ENCODE measurements around the gene CNGA3.

Gene CNGA3

GRCh38 chr2:98376996-98377395, 30.7 kb downstream of the CNGA3 start:
- no peak for DNase-seq (ENCODE audit: low read depth, low spot score)

- DNase-seq (ENCODE audit: low read depth, low spot score) = no peak
Observed at GRCh38 chr2:98377544-98377943, 31.3 kb downstream of the CNGA3 start.

GRCh38 chr2:98378196-98378595, 31.9 kb downstream of the CNGA3 start:
- DNase-seq (ENCODE audit: low read depth, low spot score) = no peak

- no peak for DNase-seq (ENCODE audit: low read depth, low spot score)
Observed at GRCh38 chr2:98378901-98379300, 32.6 kb downstream of the CNGA3 start.

GRCh38 chr2:98379311-98380202, 33.3 kb downstream of the CNGA3 start:
- DNase-seq (ENCODE audit: low read depth, low spot score) = no peak

DNA sequence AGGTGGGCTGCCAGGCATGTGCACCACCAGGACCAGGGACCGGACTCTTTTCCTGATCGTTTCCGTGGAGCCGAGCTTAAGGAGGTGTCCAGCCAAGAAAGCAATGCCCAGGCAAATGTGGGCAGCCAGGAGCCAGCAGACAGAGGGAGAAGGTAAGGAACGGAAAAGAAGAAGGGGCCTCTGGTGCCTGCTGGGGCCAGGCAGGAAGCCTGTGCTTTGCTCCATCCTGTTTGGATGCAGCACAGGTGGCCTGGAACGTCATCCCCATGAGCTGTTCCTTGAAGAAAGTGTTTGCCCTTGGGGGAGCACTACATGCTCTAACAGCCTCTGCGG, 33.9 kb downstream of the CNGA3 start:
- no peak for DNase-seq (ENCODE audit: low read depth, low spot score)

DNA sequence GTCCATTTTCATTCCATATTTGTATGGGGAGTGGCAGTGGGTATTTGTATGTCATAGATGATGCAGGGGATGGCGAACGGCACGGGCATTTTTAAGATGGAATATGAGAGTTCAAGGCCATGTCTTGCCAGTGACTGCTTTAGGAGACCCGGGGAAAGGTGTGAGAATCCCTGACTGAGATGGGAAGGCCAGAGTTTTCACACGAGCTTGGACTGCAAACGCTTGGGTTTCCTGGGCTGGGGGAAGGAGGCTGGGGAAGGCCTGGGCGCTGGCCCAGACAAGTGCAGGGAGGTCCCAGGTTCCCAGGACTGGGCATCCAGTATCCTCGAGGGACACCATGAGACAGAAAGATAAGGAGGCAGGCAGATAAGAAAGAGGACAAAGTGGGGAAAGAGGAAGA, 35.2 kb downstream of the CNGA3 start:
- DNase-seq (ENCODE audit: low read depth, low spot score) = no peak

DNA sequence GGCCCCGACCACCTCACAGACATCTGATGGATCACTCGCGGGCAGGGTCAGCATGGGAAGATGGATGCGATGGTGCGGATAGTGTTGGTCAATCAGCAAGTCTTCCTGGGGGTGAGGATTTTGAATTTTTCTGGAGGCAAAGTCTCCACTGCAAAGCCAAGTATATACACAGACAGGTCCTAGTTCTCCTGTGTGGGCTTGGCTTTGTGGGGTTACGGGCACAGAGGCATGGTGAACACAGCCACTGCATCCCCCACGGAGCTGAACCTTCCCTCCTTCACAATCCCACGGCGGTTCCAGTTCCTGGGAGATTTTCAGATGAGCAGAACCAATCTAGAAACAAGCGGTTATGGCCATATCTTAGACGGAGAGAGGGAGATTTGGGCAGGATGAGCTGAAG, 35.8 kb downstream of the CNGA3 start:
- no peak for DNase-seq (ENCODE audit: low read depth, low spot score)

GRCh38 chr2:98382739-98383138, 36.5 kb downstream of the CNGA3 start:
- DNase-seq (ENCODE audit: low read depth, low spot score) = no peak

DNA sequence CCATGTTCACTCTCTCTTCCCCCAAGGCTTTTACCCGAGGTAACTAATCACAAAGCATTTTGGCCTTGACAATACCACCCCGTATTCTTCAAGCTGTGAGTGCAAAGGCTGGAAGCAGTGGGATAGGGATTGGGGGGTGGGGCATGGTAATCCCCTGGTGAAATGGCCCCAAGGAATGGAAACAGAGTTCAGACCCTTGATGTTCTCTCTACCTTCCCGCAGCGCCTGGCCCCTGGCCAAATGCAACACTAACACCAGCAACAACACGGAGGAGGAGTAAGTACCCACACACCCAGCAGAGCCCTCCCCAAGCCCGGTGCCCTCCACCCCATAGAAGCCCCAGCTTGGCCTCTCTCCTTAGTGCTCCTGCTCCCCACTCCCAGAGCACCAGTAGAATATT, 36.9 kb downstream of the CNGA3 start:
- DNase-seq (ENCODE audit: low read depth, low spot score) = no peak

GRCh38 chr2:98385050-98385699, 38.9 kb downstream of the CNGA3 start:
- no peak for DNase-seq (ENCODE audit: low read depth, low spot score)

DNA sequence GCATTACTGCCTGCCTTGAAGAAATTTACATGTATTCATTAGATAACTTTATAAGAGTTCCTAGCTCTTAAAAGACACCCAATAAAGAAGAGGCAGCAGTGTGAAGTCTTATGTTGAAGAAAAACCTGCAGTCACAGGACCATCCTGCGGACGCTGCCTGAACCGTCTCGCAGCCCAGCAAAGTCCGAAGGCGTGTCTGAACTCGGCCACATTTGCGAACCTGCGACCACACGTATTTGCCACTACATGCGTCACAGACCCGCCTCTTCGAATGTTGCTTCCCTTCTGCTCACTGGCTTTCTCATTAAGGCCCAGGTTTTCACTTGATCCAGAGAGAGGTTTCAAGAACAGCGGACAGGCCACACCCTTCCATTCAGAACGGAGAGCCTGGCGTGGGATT, 41.2 kb downstream of the CNGA3 start:
- DNase-seq (ENCODE audit: low read depth, low spot score) = no peak

- DNase-seq (ENCODE audit: low read depth, low spot score) = no peak
Observed at GRCh38 chr2:98388081-98388480, 41.8 kb downstream of the CNGA3 start.

DNA sequence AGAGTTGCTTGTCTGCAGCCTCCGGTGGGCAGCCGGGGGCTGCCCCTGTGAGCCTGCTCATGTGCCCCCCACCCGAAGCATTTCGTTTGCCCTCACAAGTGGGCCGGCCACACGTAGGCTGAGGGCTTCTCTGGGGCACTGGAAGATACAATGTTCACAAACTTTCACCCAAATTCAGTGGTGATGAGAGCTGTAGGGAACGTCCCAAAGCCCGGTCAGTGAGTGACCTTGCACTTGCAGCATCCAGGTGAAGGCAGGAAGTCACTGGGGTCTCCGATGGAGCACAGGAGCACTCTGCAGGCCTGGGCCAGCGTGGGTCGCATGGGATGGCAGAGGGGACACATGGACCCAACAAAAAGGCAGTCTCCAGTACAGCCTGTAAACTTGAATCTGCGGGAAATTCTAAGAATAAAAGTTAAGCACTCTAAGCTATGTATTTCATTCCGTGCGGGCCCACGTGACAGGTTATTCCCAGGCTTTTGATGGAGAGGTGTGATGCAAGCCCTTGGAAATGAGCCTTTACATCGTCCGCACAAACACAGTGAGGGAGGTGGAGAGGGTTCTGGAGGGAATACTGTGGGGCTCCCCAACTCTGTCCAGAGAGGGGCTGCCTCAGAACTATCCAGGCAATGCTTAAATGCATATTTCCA, 42.5 kb downstream of the CNGA3 start:
- no peak for DNase-seq (ENCODE audit: low read depth, low spot score)

- DNase-seq (ENCODE audit: low read depth, low spot score) = no peak
Observed at GRCh38 chr2:98389251-98389605, 43.0 kb downstream of the CNGA3 start.

- no peak for DNase-seq (ENCODE audit: low read depth, low spot score)
Observed at GRCh38 chr2:98390571-98391476, 44.6 kb downstream of the CNGA3 start.

GRCh38 chr2:98391581-98392270, 45.5 kb downstream of the CNGA3 start:
- no peak for DNase-seq (ENCODE audit: low read depth, low spot score)

DNA sequence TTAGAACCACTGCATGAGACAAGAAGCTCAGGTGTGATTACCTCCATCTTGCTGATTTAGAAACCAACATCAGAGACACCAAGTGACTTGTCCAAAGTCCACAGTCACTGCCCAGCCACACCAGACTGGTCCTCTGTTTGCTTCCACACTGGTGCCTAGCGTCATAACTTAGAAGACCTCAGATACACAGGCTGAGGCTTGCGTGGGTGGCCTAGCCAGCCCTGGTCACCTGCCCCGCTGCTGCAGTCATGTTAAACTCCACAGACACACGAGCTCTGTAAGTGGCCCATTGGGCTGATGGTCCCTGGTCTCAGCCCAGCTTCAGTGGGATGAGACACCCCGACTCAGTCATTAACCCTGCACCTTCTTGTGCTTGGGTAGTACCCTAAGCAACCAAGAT, 47.1 kb downstream of the CNGA3 start:
- no peak for DNase-seq (ENCODE audit: low read depth, low spot score)

- no peak for DNase-seq (ENCODE audit: low read depth, low spot score)
Observed at GRCh38 chr2:98394595-98395153, 48.4 kb downstream of the CNGA3 start.

- no peak for DNase-seq (ENCODE audit: low read depth, low spot score)
Observed at GRCh38 chr2:98395977-98396376, 49.7 kb downstream of the CNGA3 start.

Measured in brain pericyte (primary cell).